HG02678 (cell line): ENCODE results near the gene AKNA.
A peak's percentile ranks its signal among the peaks of the same experiment; 100 is the strongest.

Source experiments
- ATAC-seq: cut with Tn5 transposase; IDR thresholded peaks from one replicate; pipeline ENCODE4 v1.9.1; 2021; ENCODE audit warnings: mild to moderate bottlenecking, moderate library complexity; ENCODE audit not compliant: unreplicated experiment

The AKNA gene

DNA sequence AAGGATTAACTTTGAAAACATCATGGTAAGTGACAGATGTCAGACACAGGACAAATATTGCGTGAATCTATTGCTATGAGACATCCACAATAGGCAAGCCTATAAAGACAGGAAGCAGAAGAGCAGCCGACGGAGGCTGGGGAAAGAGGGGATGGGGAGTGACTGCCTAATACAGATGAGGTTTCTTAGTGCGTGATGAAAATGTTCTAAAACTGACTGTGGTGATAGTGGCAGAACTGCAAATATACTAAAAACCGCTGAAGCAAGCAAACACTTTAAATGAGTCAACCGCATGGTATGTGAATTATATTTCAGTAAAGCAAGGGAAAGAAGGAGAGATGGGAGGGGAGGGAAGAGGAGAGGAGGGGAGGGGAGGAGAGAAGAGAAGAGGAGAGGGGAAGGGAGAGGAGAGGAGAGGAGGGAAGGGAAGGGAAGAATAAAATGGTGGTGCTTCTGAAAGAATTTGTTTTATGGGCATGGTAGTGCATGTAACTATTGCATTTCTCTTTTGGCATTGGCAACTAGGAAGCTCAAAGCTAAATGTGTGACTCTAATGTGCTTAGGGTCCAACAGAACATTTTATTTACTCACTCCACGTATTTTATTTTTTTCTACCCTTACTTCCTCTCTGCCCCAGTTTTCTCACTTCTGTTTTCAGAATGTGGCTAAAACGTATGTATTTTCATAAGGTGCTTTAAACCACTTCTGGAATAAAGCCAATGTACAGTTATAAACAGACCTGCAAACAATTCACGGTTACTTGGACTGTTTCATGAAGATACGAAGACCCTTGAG is 21.3 kb downstream of the AKNA start:
- ATAC-seq, result peak; percentile 58

DNA sequence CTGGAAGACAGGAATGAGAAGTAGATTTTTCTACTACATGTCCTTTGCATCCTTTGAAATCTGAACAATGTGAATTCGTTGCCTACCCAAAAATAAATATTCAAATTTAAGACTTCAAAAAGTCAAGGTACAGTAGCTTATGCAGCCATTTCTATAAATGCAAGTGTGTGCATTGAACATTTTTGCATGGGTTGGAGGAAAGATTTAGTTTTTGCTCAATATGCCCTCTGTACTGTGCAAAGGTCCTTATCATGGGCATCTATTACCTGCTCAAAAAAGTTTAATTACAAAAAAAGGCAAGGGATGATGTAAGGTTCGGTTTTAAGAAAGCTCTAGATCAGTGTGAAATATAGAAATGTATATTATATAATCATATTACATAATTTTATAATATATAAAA is 22.6 kb downstream of the AKNA start:
- no peak for ATAC-seq

DNA sequence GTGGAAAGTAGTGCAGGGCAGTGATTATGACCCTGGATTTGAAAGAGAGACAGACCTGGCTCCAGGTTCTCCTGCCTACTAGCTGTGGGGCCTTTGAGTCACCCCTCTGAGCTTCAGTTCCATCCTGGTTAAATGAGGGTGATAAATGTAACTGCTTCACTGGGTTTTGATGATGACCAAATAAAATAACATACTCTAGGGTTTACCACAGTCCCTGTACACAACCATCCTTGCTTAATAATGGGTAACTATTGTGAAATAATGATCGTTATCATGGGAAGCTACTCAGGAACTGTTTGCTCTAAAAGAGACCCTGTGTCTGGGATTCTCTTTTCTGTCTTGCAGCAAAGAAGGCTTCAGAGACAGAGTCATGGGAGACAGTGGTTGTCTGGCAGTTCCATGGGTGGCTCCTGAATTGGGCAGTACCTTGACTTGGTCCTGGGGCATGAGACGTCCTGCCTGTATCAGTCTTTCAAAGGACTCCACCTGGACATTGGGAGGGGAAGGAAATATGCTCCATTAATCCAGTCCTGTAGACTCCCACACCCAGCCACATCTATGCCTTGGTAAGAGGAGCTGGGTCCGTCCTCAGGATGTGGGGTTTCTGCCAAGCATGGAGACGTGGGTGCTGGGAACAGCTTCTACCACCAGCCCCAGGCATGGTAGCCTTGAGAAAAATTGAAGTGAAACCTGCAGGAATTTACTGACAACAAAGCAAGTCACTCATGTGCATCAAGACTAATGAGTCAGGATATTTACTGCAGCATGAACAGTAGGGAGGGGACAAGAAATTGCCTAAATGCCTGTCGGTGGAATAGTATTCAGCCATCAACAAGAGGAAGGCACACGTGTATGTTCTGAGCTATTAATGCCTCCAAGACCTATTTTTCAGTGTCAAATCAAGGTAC is 23.4 kb downstream of the AKNA start:
- ATAC-seq, result no peak

GRCh38 chr9:114363424-114363823 is 24.4 kb downstream of the AKNA start:
- ATAC-seq, result no peak

DNA sequence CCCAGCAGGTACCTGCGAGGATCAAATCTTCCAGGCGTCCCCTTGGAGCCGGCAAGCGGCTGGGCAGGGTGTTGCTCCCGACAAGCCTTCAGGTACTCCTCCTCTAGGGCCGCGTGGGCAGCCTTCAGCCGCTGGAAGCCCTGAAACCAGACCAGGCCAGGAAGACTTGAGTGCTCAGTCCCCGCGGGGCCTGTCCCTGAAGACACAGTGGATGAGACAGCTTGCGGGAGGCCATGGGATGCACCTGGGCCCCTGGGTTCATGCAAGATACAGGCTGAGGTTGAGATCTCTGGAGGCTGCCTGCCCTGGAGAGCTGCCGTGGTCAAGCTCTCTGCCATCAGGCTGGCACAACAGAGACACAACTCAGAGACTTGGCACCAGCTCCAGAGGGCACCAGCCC is 25.4 kb downstream of the AKNA start:
- ATAC-seq, result no peak

DNA sequence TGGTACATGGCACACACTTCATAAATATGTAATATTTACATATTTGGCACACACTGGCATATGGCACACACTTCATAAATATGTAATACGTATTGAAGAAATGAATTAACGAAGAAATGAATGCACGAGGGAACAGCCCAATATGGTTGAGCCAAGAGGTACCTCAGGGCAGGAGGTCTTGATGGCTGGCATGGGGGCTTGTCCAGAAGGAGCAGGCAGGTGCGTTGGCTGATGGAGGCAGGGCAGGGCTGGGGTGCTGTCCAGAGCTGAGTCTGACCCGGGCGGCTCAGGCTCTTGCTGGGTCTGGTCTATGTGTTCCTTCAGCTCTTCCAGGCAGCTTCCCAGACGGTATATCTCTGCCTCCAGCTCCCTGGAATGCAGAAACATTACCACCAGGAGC is 26.2 kb downstream of the AKNA start:
- ATAC-seq, result no peak

- ATAC-seq, result no peak
Measured at GRCh38 chr9:114359801-114360200, 28.0 kb downstream of the AKNA start.

DNA sequence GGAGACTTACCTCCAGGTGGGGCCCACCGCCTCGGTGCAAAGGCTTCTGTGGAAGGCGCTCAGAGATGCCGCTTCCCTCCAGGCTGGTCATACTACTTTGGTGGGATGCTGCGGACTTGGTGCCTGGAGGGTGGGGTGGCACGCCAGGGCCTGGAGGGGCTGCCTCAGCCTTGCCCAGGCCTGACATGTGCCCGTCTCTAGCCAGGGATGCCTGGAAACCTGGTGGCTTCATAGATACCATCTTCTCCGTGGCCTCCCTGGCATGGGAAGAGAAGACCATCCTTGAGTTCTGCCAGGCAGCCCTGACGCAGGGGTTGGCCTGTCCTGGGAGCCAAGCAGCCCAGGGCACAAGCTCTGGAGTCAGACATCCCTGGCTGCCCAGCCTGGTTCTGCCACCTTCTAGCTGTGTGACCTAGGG is 29.9 kb downstream of the AKNA start:
- no peak for ATAC-seq

GRCh38 chr9:114357360-114357759 is 30.4 kb downstream of the AKNA start:
- no peak for ATAC-seq

- ATAC-seq, result no peak
Measured at GRCh38 chr9:114356792-114357191, 31.0 kb downstream of the AKNA start.

DNA sequence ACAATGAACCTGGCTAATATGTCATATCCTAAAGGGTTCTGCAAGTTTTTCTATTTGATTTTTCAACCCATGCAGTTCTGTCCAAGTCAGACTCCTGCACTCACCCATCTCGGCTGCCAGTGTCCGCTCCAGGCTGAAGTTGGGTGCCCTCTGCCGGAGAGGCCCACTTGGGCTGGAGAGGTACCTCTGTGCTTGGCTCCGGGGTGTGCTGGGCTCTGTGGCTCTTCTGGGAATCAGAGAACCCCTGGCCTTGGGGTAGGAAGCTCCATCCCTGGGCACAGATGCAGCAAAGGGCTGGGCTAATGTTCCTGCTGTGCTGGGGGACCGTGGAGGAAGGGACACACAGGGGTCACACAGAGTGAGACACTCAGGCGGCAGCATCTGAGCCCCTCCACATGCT is 32.0 kb downstream of the AKNA start:
- ATAC-seq, result no peak

GRCh38 chr9:114351932-114352331 is 35.9 kb downstream of the AKNA start:
- ATAC-seq, result no peak

DNA sequence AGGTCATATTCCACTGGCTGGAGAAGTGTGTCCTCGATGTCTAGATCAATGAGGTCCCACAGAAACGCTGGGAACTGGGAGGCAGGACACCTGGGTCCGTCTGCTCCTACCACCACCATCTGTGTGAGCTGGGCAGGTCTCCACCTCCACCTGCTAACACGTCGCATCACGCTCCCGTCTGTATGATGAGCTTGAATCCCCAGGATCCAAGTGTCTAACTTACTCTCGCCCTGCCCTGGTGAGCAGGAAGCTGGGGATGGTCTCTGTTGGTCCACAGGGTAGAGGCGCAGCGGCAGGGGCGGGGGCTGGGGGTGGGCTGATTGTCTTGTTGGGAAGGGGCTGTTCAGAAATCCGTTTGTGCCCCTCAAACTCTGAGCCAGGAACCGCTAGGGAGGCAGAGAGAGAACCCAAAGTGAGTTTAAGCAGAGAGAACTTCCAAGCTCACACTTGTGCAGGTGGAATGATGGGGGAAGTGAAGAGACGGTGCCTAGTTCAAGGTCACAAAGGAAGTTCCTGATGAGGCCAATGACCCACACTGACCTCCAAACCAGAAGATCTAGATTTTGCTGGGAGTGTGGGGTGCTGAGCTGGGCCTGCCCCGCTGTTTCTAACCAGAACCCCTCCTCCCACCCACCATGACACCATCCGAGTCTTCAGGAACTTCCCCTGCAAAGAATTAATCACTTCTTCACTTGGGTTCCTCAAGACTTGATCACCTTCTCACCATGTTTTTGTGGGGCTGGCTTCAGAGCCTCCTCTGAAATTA is 37.0 kb downstream of the AKNA start:
- ATAC-seq, result no peak

DNA sequence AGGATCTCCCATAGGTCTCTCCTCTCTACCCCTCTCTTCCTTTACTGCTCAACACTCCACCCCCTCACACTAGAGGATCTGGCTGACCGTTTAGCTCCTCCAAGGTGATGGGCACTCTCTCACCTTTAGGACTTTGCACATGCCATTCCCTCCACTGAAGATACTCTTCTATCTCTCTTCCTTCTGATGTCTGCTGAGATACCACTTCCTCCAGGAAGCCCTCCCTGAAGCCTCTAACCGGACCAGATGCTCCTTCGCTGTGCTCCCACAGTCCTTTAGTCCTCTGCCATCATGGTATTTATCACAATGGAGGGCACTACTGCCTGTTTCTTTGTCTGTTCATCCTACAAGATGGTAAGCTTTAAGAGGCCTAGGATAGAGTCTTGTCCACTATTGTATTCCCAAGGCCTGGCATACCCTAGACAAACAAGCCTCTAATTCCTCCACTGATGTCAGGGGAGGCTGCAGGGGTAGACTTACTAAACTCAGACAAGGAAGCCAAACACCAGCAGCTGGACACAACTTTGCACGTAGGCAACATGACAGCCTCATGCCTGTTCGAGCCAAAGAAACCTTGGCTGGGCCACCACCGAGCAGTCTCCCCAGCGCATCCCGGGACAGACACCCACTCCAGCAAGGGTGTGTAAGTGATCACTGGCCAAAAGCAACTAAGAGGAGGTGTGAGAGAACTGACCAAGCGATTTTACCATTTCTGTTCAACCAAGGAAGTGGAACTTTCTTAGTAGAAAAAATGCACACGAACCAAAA is 37.9 kb downstream of the AKNA start:
- ATAC-seq, result no peak

DNA sequence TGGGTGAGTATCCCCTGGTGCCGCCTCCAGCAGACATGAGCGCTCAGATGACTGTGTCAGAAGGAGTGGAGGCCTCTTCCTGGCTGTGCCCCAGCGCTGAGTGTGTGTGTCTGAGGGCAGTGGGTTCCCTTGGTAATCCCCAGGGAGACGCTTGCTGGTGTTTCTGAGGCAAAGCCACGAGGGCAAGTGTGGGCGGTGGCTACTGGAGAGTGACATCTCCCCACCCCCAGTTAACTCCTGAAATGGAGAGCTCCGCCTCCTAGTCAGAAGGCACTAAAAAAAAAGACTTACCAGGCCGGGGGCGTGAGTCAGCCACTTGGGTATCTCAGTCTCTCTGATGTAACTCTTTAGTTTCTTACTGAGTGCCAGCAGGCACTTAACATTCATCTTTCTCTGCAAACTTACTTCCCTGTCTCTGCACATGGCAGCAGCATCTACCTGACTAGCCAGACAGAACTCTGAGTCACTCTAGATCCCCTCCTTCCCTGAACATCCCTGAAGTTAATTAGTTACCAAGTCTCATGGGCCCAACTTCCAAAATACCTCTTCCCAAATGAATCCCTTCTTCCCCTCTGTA is 38.8 kb downstream of the AKNA start:
- peak; percentile 95 for ATAC-seq

DNA sequence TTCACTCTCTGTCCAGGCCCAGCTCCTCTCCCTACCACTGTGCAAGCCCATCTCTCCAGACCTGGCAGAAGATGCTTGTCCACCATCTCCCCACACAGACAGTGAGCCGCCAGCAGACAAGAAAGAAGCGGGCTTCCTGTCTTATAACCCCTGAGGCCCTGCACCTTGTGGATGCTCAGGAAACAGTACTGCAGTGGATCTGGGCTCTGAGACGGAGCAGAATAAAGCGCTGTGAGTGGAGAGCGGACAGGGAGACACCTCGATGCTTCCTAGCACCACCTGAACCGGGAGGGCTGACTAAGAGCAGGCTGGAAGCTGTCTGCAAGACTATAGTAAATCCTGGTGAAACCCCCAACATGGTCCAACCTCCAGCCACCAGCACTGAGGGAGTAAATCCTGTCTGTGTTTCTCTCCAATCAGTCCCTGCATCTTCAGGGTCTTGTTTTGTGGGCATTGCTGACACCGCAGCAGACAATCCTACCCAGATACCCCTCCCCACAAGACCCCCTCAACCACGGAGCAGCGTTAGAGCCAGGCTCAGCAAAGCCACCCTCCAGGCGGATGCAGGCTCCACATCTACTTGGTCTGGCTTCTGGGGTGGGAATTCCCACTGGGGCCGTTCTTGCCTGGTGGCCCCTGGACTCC is 39.4 kb downstream of the AKNA start:
- ATAC-seq, result no peak

- no peak for ATAC-seq
Measured at GRCh38 chr9:114347675-114348074, 40.1 kb downstream of the AKNA start.

GRCh38 chr9:114346146-114346545 is 41.6 kb downstream of the AKNA start:
- ATAC-seq, result no peak

GRCh38 chr9:114345493-114346065 is 42.2 kb downstream of the AKNA start:
- no peak for ATAC-seq
